ENCODE data around the gene GGNBP2. TPM values are rescaled to one million over a fixed set of nuclear protein-coding genes. Genes with fewer than 3 reads are reported as not detected.
A peak's percentile ranks its signal among the peaks of the same experiment; 100 is the strongest.

The GGNBP2 gene
- total RNA-seq, 2 donors from 2014 or later = 67.6 to 81.0 TPM

GRCh38 chr17:36629252-36629847 is 84.6 kb downstream of the GGNBP2 start:
- no peaks in the 10 kb centered on the region for H3K36me3 ChIP-seq
- intact Hi-C loops (cut with DNase I) = loop anchor here (2.0 to 5.0 kb wide), 2 partner anchors 125 to 418 kb away; no protein-coding TSS in a partner anchor
- no peak overlapping the region for H3K4me3 ChIP-seq
- H3K9me3 ChIP-seq = no peaks in the 10 kb centered on the region
- peak; percentile 80 for DNase-seq
- H3K27me3 ChIP-seq = no peaks in the 10 kb centered on the region
- H3K4me1 ChIP-seq = no peaks in the 10 kb centered on the region
- H3K27ac ChIP-seq = no peak overlapping the region
- peak; percentile 99 for TF ChIP-seq CTCF (IDR thresholded peaks at IDR 0.05)
- H3K9ac ChIP-seq (ENCODE audit: low read depth in 2 of 2, low read length in 2 of 2) = no peak overlapping the region

- H3K27me3 ChIP-seq = no peaks in the 10 kb centered on the region
- intact Hi-C loops (cut with DNase I) = loop anchor here (2.0 to 5.0 kb wide), 3 partner anchors 77 to 417 kb away; no protein-coding TSS in a partner anchor
Measured at GRCh38 chr17:36629970-36630502, 85.3 kb downstream of the GGNBP2 start.

GRCh38 chr17:36631022-36631421 is 86.3 kb downstream of the GGNBP2 start:
- Histone ChIP-seq H3K4me3 (no peak overlapping the region), H3K9me3 (no peaks in the 10 kb centered on the region), H3K9ac (ENCODE audit: low read depth in 2 of 2, low read length in 2 of 2) (no peak overlapping the region), H3K36me3 (no peaks in the 10 kb centered on the region), H3K4me1 (no peaks in the 10 kb centered on the region), H3K27ac (no peak overlapping the region), H3K27me3 (no peaks in the 10 kb centered on the region)
- no peak for TF ChIP-seq CTCF (IDR thresholded peaks at IDR 0.05)
- intact Hi-C loops (cut with DNase I) = loop anchor here (5.0 kb wide), 1 partner anchor 76 kb away; no protein-coding TSS in a partner anchor
- no peak for DNase-seq

More at GRCh38 chr17:36629970-36630502, 85.3 kb downstream of the GGNBP2 start:
- H3K36me3 ChIP-seq = no peaks in the 10 kb centered on the region
- DNase-seq = no peak
- no peak overlapping the region for H3K4me3 ChIP-seq
- H3K9ac ChIP-seq (ENCODE audit: low read depth in 2 of 2, low read length in 2 of 2) = no peak overlapping the region
- no peak overlapping the region for H3K27ac ChIP-seq
- no peaks in the 10 kb centered on the region for H3K9me3 ChIP-seq
- H3K4me1 ChIP-seq = no peaks in the 10 kb centered on the region
- TF ChIP-seq CTCF (IDR thresholded peaks at IDR 0.05) = no peak

- Histone ChIP-seq H3K36me3 (no peaks in the 10 kb centered on the region), H3K27ac (no peak overlapping the region), H3K4me3 (no peak overlapping the region), H3K9ac (ENCODE audit: low read depth in 2 of 2, low read length in 2 of 2) (no peak overlapping the region), H3K9me3 (no peaks in the 10 kb centered on the region), H3K27me3 (no peaks in the 10 kb centered on the region), H3K4me1 (no peaks in the 10 kb centered on the region)
- no peak for TF ChIP-seq CTCF (IDR thresholded peaks at IDR 0.05)
- no peak for DNase-seq
- intact Hi-C loops (cut with DNase I) = loop anchor here (5.0 kb wide), 1 partner anchor 74 kb away; no protein-coding TSS in a partner anchor
Measured at GRCh38 chr17:36632916-36633771, 88.4 kb downstream of the GGNBP2 start.

Other genes starting within 250 kb of the GGNBP2 start
- not detected for gene TBC1D3G, start 221.0 kb upstream of the GGNBP2 start, total RNA-seq
- gene TBC1D3H, start 156.5 kb upstream of the GGNBP2 start, total RNA-seq = not detected
- 10 to 100 TPM; 29.0 to 31.6 TPM for gene ZNHIT3, start 58.2 kb upstream of the GGNBP2 start, total RNA-seq
- 100 to 1,000 TPM in 1 of 2 donors, 10 to 100 TPM in 1; 48.8 to 149 TPM for gene MYO19, start 10.1 kb upstream of the GGNBP2 start, total RNA-seq
- gene PIGW, start 9.9 kb upstream of the GGNBP2 start, total RNA-seq = 10 to 100 TPM in 1 of 2 donors, 1 to 10 TPM in 1; 4.8 to 10.2 TPM
- 100 to 1,000 TPM; 147 to 191 TPM for gene DHRS11, start 47.0 kb downstream of the GGNBP2 start, total RNA-seq
- gene MRM1, start 56.7 kb downstream of the GGNBP2 start, total RNA-seq = 10 to 100 TPM in 1 of 2 donors, 1 to 10 TPM in 1; 6.2 to 26.5 TPM

All from colonic mucosa (tissue), 4 donors.